ENCODE results near the gene OOEP. TPM values are rescaled to one million over a fixed set of nuclear protein-coding genes. Genes with fewer than 3 reads are reported as not detected.

Gene OOEP
- total and polyA plus RNA-seq, 4 donors: 0.06 to 0.22 TPM; not detected in 2

DNA sequence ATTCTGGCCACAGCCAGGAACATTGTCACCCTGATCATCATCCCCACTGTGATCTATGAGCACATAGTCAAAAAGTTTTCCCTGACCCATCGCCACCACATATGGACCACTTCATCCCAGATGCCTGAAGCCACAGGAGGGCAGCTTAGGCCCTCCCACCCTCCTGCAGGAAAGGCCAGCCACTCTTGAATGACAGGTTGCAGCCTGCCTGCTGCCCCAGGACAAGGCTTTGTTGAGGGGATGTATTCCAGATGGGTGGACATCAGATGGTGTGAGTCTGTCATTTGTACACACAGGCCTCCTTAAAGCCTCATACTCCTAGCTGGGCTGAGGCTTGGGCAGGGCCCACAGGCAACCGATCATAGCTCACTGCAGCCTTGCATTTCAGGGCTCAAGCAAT lies 46.4 kb downstream of the OOEP start:
- no peak overlapping the region for H3K27ac ChIP-seq (ENCODE audit: low read depth in 1 of 2, low read length in 2 of 2)
- TF ChIP-seq, protein P1, sequence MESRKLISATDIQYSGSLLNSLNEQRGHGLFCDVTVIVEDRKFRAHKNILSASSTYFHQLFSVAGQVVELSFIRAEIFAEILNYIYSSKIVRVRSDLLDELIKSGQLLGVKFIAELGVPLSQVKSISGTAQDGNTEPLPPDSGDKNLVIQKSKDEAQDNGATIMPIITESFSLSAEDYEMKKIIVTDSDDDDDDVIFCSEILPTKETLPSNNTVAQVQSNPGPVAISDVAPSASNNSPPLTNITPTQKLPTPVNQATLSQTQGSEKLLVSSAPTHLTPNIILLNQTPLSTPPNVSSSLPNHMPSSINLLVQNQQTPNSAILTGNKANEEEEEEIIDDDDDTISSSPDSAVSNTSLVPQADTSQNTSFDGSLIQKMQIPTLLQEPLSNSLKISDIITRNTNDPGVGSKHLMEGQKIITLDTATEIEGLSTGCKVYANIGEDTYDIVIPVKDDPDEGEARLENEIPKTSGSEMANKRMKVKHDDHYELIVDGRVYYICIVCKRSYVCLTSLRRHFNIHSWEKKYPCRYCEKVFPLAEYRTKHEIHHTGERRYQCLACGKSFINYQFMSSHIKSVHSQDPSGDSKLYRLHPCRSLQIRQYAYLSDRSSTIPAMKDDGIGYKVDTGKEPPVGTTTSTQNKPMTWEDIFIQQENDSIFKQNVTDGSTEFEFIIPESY (IDR thresholded peaks at IDR 0.05): no peak
- TF ChIP-seq EGR1 (IDR thresholded peaks at IDR 0.05; ENCODE audit: low read depth in 2 of 2): no peak
- no peak for TF ChIP-seq FOXA1 (IDR thresholded peaks at IDR 0.05)
- peaks cover 0 to 1% (median 0%) of the 10 kb centered on the region in 4 donors for H3K4me1 ChIP-seq (ENCODE audit: control insufficient read depth in 4 of 4, insufficient read depth in 4 of 4, low read length in 3 of 4)
- WGBS: 95% methylated on average over 2 of the region's 2 CpGs
- H3K4me3 ChIP-seq (ENCODE audit: low read depth in 1 of 3, low read length in 3 of 3): no peak overlapping the region
- no peaks in the 10 kb centered on the region for H3K27me3 ChIP-seq (ENCODE audit: control insufficient read depth in 4 of 4, insufficient read depth in 4 of 4, low read length in 3 of 4)
- H3K9ac ChIP-seq (ENCODE audit: low read depth in 1 of 2, low read length in 2 of 2): no peak overlapping the region
- peaks cover 0 to 3% (median under 1%) of the 10 kb centered on the region in 4 donors for H3K9me3 ChIP-seq (ENCODE audit: control insufficient read depth in 4 of 4, low read length in 3 of 4)
- DNase-seq (ENCODE audit: low spot score): no peak
- no peaks in the 10 kb centered on the region for H3K36me3 ChIP-seq (ENCODE audit: control insufficient read depth in 4 of 4, insufficient read depth in 3 of 4, low read depth in 1 of 4, low read length in 3 of 4)

Small RNA genes lying within 50 kb of the gene (small RNA-seq; reads per million reads assigned to genes)
- 0.22 reads per million, percentile 7 among the genes with 10 or more reads in this experiment for gene RPL39P3

Other genes starting within 250 kb of the OOEP start
- not detected for gene KHDC1L, start 144.4 kb downstream of the OOEP start, total RNA-seq
- gene KHDC1L, start 144.4 kb downstream of the OOEP start, polyA plus RNA-seq: not detected
- gene KHDC1, start 106.7 kb downstream of the OOEP start, total RNA-seq: under 1 TPM; 0.25 to 0.42 TPM
- under 1 TPM in 1 of 2 donors, not detected in 1; 0.16 TPM for gene KHDC1, start 106.7 kb downstream of the OOEP start, polyA plus RNA-seq
- not detected for gene DPPA5, start 15.6 kb downstream of the OOEP start, total RNA-seq
- gene DPPA5, start 15.6 kb downstream of the OOEP start, polyA plus RNA-seq: not detected
- not detected for gene KHDC3L, start 7.2 kb downstream of the OOEP start, total RNA-seq
- gene KHDC3L, start 7.2 kb downstream of the OOEP start, polyA plus RNA-seq: not detected
- gene DDX43, start 24.9 kb upstream of the OOEP start, total RNA-seq: under 1 TPM; 0.14 to 0.75 TPM
- gene DDX43, start 24.9 kb upstream of the OOEP start, polyA plus RNA-seq: under 1 TPM; 0.13 to 0.31 TPM
- 1 to 10 TPM; 2.0 to 4.9 TPM for gene CGAS, start 82.4 kb upstream of the OOEP start, total RNA-seq
- gene CGAS, start 82.4 kb upstream of the OOEP start, polyA plus RNA-seq: under 1 TPM; 0.36 to 0.47 TPM
- 10 to 100 TPM; 22.9 to 64.4 TPM for gene MTO1, start 91.8 kb upstream of the OOEP start, total RNA-seq
- gene MTO1, start 91.8 kb upstream of the OOEP start, polyA plus RNA-seq: 10 to 100 TPM; 12.9 to 18.2 TPM
- gene EEF1A1, start 151.1 kb upstream of the OOEP start, total RNA-seq: 1,000 to 10,000 TPM; 4,078 to 7,379 TPM
- gene EEF1A1, start 151.1 kb upstream of the OOEP start, polyA plus RNA-seq: 1,000 to 10,000 TPM; 1,383 to 2,991 TPM

Data from liver (tissue), 10 donors.